ENCODE data around the gene ZIM2.

DNA sequence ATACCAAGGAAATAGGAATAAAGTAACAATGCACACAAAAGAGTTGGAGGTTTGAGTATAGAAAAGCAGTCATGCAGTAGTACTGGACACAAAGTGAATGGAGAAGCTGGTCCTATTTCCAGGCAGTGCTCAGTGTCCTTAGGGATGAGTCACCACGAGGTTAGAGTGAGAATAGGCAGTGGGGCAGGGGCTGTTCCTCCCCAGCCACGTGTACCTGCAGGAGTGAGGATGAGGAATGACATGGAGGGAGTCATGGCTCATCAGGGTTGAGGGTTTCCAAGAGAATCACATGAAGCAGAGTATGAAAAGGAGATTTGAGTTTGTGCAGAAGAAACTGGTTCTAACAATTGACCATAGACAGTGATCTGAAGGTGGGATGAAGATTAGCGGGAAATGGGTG, 94.2 kb downstream of the ZIM2 start:
- TF ChIP-seq ZNF274 (IDR thresholded peaks at IDR 0.05; ENCODE audit: borderline replicate concordance, low read depth, low read length): no peak
- TF ChIP-seq FOXK2 (conservative IDR thresholded peaks at IDR 0.05 in 1 of 2, IDR thresholded peaks at IDR 0.05 in 1 of 2; ENCODE audit: low read depth in 2 of 2): no peak
- TF ChIP-seq, protein P1, sequence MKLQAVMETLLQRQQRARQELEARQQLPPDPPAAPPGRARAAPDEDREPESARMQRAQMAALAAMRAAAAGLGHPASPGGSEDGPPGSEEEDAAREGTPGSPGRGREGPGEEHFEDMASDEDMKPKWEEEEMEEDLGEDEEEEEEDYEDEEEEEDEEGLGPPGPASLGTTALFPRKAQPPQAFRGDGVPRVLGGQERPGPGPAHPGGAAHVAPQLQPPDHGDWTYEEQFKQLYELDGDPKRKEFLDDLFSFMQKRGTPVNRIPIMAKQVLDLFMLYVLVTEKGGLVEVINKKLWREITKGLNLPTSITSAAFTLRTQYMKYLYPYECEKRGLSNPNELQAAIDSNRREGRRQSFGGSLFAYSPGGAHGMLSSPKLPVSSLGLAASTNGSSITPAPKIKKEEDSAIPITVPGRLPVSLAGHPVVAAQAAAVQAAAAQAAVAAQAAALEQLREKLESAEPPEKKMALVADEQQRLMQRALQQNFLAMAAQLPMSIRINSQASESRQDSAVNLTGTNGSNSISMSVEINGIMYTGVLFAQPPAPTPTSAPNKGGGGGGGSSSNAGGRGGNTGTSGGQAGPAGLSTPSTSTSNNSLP (IDR thresholded peaks at IDR 0.05; ENCODE audit: borderline replicate concordance, low read depth, low read length): no peak
- no peak for TF ChIP-seq HNRNPK (IDR thresholded peaks at IDR 0.05; ENCODE audit: low read depth, low read length, poor library complexity, severe bottlenecking)
- no peak for TF ChIP-seq SREBF1 (IDR thresholded peaks at IDR 0.05; ENCODE audit: borderline replicate concordance, low read depth, low read length)
- TF ChIP-seq FOXP1 (CRISPR knock-in tag; IDR thresholded peaks at IDR 0.05): no peak
- TF ChIP-seq FOXK1 (CRISPR knock-in tag; IDR thresholded peaks at IDR 0.05; ENCODE audit: borderline replicate concordance): no peak
- TF ChIP-seq, protein P2, sequence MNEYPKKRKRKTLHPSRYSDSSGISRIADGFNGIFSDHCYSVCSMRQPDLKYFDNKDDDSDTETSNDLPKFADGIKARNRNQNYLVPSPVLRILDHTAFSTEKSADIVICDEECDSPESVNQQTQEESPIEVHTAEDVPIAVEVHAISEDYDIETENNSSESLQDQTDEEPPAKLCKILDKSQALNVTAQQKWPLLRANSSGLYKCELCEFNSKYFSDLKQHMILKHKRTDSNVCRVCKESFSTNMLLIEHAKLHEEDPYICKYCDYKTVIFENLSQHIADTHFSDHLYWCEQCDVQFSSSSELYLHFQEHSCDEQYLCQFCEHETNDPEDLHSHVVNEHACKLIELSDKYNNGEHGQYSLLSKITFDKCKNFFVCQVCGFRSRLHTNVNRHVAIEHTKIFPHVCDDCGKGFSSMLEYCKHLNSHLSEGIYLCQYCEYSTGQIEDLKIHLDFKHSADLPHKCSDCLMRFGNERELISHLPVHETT (CRISPR knock-in tag; conservative IDR thresholded peaks at IDR 0.05 in 1 of 2, IDR thresholded peaks at IDR 0.05 in 1 of 2): no peak
- TF ChIP-seq TCF7L2 (IDR thresholded peaks at IDR 0.05; ENCODE audit: low read depth, low read length): no peak
- TF ChIP-seq JUNB (CRISPR knock-in tag; conservative IDR thresholded peaks at IDR 0.05): no peak
- TF ChIP-seq, protein P3, sequence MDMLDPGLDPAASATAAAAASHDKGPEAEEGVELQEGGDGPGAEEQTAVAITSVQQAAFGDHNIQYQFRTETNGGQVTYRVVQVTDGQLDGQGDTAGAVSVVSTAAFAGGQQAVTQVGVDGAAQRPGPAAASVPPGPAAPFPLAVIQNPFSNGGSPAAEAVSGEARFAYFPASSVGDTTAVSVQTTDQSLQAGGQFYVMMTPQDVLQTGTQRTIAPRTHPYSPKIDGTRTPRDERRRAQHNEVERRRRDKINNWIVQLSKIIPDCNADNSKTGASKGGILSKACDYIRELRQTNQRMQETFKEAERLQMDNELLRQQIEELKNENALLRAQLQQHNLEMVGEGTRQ (CRISPR knock-in tag; IDR thresholded peaks at IDR 0.05): no peak
- TF ChIP-seq, protein P4, sequence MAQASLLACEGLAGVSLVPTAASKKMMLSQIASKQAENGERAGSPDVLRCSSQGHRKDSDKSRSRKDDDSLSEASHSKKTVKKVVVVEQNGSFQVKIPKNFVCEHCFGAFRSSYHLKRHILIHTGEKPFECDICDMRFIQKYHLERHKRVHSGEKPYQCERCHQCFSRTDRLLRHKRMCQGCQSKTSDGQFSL (CRISPR knock-in tag; IDR thresholded peaks at IDR 0.05): no peak
- TF ChIP-seq, protein P4 (tag; IDR thresholded peaks at IDR 0.05): no peak
- TF ChIP-seq, protein P5, sequence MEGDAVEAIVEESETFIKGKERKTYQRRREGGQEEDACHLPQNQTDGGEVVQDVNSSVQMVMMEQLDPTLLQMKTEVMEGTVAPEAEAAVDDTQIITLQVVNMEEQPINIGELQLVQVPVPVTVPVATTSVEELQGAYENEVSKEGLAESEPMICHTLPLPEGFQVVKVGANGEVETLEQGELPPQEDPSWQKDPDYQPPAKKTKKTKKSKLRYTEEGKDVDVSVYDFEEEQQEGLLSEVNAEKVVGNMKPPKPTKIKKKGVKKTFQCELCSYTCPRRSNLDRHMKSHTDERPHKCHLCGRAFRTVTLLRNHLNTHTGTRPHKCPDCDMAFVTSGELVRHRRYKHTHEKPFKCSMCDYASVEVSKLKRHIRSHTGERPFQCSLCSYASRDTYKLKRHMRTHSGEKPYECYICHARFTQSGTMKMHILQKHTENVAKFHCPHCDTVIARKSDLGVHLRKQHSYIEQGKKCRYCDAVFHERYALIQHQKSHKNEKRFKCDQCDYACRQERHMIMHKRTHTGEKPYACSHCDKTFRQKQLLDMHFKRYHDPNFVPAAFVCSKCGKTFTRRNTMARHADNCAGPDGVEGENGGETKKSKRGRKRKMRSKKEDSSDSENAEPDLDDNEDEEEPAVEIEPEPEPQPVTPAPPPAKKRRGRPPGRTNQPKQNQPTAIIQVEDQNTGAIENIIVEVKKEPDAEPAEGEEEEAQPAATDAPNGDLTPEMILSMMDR (IDR thresholded peaks at IDR 0.05 in 2 of 3, conservative IDR thresholded peaks at IDR 0.05 in 1 of 3; ENCODE audit: insufficient read depth in 2 of 3, low read depth in 1 of 3, low read length in 3 of 3): no peak
